GM10266 (cell line): ENCODE results near the gene SMAD5.

Experiments used
- DNase-seq: peaks from one replicate; pipeline ENCODE4 v3.0.0; 2012; ENCODE audit errors: extremely low spot score
- CTCF ChIP-seq: IDR thresholded peaks from 2 replicates; pipeline ENCODE4 v1.5.1; 2012; ENCODE audit warnings: mild to moderate bottlenecking, low read depth; ENCODE audit not compliant: control insufficient read depth, insufficient read depth; ENCODE audit errors: missing control alignments

SMAD5 gene

DNA sequence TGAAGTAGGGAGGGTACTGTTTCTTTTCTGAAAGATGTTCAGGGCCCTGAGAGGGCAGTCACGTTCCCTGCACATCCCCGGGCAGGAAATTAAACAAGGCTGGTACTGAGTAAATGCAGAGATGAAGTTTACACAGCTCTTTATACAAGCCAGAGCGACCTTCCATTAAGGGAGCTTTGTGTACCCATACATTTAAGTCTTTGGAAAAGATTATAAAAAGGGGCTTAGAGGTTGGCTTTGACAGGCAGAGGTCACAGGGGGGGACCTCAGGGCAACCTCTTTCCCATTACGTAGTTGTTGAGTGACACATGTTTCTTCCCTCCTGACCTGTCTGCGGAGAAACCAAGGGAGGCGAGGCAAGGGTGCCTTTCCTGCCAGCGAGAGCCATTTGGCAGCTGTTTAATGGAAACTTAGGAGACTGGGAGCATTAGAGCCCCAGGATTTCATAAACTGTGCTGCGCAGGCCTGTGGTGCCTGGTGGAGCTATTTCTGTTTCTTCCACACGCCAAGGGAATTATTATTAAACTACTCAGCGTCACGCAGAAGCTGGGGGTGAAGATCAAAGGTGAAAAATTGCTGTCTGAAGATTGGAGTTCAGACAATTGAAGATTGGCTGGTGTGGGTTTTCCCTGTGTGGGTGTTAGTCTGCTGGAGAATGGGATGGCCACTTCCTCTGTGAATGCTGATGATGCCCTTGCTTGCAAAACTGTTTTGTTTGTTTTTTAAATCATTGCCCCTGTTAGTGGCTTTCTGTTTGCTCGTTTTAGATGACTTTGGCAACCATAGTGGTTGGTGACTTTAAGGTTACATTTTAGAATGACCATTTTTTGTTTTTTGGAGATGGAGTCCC lies 63.6 kb downstream of the SMAD5 start:
- no peak for TF ChIP-seq CTCF
- DNase-seq = no peak

DNA sequence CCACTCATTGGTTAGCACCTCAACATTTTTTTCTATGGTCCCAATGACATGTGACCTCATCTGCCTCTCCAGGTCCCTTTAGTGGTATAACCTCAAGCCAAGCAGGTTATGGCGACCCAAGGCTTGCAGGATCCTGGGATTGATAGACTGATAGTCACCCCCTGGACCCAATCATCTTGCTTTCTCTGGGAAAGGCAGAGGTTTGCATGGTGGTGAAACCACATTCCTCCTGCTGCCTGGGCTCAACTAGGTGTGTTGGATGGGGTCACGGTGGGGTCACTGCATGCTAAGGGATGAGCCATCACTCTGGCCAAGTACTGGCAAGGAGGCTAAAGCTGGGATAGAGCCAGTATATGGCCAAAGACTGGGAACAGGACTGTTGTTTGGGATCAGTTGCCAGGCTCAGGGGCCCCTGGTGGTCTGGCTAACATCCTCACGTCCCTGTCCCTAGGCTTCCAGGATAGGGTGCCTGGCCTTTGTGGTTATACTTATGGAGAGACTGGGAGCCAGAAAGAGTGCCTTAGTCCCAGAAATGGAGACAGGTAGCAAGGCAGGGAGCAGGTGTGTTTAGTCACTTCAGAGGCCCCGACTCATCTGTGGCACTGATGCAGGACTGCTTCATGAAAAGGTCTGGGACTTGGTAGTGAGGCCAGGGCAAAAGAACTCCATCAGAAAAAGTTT lies 65.0 kb downstream of the SMAD5 start:
- DNase-seq = no peak
- TF ChIP-seq CTCF = no peak

GRCh38 chr5:136198453-136198852 lies 65.8 kb downstream of the SMAD5 start:
- DNase-seq = no peak
- no peak for TF ChIP-seq CTCF

DNA sequence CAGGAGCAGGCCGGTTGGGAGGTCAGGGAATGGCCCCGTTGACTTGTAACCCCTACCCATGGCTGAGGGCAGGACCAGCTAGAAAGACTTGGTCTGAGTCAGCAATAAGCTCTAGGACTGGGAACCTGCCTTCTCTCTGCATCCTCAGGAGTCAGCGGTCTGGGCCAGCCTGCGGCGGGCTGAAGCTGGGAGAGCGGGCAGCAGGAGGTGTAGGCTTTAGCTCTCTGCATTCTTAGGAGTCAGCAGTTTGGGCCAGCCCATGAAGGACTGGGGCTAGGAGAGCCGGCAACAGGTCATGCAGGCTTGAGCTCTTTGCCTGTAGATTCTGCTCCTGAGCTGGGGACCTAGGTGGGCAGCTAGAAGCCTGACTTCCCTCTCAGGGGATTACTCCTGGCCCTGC lies 66.8 kb downstream of the SMAD5 start:
- no peak for DNase-seq
- TF ChIP-seq CTCF = no peak

DNA sequence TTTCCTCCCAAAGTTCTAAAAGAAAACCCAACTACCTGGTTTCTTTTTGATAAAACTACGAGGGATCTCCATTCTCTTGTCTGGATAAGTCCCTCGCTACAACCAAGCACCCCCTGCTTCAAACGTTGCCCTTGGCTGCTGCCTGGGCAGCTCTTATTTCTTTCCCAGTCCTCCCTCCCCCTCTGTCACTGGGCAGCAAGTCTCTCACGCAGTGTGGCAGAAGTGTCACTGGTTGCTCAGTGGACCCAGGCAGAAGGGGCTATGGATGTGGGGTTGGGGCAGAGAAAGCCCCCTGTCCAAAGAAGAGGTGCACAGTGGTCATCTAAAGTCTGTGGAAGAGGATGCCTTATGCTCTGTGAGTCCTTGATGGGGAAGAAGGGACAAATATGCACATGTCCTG lies 67.5 kb downstream of the SMAD5 start:
- no peak for TF ChIP-seq CTCF
- no peak for DNase-seq

GRCh38 chr5:136200761-136201160 lies 68.1 kb downstream of the SMAD5 start:
- no peak for TF ChIP-seq CTCF
- no peak for DNase-seq

GRCh38 chr5:136201870-136202269 lies 69.2 kb downstream of the SMAD5 start:
- TF ChIP-seq CTCF = no peak
- DNase-seq = no peak
